WI38 (cell line): Measurements from ENCODE around the gene TPST2.

ENCODE experiments used
- H3K4me3 ChIP-seq: 2 replicates; pipeline ENCODE4 v1.5.1; 2011; ENCODE audit warnings: low read depth, mild to moderate bottlenecking, control low read depth, low read length
- TF ChIP-seq, protein P1 (sequence below): IDR thresholded peaks from 2 replicates; pipeline ENCODE4 v1.5.1; 2012; ENCODE audit warnings: low read depth, mild to moderate bottlenecking, control low read depth, low read length

Gene TPST2

DNA sequence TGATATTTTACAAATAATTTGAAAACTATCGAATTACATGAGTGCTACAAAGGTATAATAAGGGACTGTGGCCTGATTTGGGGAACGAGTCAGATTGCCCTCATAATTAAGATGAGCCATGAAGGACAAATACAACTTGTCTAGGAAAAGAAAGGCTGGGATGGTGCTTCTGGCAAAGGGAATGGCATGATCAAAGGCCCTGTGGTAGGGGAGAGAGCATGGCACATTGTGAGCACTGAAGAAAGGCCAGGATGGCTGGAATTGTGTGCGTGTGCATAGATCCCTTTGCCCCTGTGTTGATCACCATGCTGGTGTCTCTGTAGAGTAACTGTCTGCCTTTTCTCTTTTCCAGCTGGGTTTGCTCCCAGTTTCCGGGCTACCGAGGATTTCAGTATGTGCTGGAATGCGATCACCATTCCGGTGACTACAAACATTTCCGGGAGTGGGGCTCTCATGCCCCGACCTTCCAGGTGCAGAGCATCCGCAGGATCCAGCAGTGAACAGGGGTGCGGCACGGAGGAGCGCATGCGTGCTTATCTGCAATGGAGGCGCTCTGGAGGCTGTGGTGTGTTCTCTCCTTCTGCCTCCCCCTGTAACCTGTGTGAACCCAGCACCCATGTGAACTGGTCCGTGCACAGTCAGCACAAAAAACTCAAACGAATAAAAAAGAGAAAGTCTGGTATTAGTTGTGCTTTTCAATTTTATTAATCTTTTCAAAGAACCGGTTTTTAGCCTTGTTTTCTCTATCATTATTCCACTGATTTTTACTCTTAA, 40.2 kb upstream of the TPST2 start:
- TF ChIP-seq, protein P1, sequence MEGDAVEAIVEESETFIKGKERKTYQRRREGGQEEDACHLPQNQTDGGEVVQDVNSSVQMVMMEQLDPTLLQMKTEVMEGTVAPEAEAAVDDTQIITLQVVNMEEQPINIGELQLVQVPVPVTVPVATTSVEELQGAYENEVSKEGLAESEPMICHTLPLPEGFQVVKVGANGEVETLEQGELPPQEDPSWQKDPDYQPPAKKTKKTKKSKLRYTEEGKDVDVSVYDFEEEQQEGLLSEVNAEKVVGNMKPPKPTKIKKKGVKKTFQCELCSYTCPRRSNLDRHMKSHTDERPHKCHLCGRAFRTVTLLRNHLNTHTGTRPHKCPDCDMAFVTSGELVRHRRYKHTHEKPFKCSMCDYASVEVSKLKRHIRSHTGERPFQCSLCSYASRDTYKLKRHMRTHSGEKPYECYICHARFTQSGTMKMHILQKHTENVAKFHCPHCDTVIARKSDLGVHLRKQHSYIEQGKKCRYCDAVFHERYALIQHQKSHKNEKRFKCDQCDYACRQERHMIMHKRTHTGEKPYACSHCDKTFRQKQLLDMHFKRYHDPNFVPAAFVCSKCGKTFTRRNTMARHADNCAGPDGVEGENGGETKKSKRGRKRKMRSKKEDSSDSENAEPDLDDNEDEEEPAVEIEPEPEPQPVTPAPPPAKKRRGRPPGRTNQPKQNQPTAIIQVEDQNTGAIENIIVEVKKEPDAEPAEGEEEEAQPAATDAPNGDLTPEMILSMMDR, result no peak
- H3K4me3 ChIP-seq, result no peak overlapping the region

DNA sequence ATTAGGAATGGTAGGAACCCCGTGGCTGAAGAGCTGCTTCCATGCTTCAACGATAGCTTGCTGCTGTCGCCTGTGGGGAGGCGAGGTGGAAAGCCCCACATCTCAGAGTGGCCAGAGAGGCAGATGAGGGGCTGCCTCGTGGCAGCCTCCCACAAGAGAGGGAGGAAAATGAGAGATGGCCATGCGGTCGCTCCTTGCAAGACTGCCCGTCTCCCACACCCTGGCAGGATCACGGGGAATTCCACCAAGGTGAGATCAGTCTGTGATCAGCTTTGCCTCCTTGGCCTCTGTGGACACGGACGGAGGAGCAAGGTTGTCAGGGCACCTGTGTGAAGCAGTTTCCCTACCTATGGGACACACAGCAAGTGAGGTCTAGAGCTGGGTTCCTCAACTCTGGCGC, 34.9 kb upstream of the TPST2 start:
- TF ChIP-seq, protein P1, result no peak

DNA sequence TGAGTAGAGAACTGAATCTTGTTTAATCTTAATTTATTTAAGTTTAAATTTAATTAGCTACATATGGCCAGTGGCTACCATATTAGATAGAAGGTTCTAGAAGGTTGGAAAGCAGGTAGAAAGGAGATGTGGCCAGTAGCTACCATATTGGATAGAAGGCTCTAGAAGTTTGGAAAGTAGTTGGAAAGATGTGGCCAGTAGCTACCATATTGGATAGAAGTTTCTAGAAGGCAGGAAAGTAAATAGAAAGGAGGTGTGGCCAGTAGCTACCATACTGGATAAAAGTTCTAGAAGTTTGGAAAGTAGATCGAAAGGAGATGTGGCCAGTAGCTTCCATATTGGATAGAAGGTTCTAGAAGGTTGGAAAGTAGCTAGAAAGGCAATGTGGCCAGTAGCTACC, 34.1 kb upstream of the TPST2 start:
- no peak overlapping the region for H3K4me3 ChIP-seq
- TF ChIP-seq, protein P1, result no peak

More for the DNA sequence above, 34.9 kb upstream of the TPST2 start:
- H3K4me3 ChIP-seq, result no peak overlapping the region

DNA sequence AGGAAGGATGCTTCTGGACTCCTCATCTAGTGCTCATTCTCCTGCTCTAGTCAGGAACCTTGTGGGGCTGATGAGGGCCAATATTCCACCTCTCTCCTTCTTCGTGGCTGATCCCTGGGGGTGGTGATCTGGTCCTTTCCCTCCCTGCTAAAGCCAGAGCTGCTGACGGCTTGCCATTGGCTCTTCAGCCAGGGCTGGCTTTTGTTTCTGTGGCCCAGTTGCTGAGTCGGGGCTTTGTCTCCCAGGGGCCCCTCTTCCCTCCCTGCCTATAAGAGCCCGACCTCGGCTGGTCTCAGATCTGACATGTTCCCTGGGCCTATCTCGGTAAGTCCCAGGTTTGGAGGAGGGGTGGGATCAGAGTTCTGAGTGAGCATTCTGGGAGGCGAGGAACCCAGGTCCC, 31.7 kb upstream of the TPST2 start, which contains the start of gene CRYBA4:
TSS of gene CRYBA4 (plus strand) at position 301 of the 400 bp plus-strand sequence. CDS start 634 bp downstream, outside the sequence.
- no peak within 1 kb of the TSS for H3K4me3 ChIP-seq
- TF ChIP-seq, protein P1, result no peak

DNA sequence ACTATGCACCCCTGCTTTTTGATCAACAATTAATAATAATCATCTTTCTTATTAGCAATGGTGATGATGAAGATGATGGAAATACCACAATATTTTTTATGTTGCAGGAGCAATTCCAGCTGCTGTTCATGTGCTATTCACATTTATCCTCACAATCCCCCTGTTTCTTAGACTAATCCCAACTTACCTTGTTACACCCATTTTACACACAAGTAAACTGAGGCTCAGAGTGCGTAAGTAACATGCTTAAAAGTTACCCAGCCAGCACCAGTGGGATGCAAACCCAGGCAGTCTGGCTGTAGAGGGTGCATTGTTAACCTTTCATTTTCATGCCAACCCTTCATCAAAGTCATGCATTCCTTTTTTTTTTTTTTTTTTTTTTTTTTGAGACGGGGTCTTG, 30.3 kb upstream of the TPST2 start:
- TF ChIP-seq, protein P1, result no peak
- no peak overlapping the region for H3K4me3 ChIP-seq

DNA sequence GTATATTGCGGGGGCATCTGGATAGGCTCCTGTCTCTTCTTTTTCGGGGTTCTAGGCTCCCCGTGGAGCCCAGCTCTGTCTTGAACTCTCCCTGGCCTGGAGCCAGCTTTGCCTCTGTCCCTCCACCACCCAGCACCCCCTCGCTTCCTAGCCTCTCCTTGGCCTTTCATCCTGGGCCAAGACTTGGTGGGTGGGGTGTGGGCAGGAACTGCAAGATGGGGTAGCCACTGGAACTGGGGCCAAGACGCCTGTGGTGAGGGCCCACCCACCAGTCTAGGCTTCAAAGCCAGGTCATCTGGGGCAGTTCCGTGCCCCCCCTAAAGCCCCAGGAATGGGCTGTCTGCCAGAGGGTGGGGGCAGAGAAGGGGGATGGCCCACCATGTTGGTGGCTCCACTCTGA, 29.6 kb upstream of the TPST2 start:
- H3K4me3 ChIP-seq, result no peak overlapping the region
- TF ChIP-seq, protein P1, result no peak

DNA sequence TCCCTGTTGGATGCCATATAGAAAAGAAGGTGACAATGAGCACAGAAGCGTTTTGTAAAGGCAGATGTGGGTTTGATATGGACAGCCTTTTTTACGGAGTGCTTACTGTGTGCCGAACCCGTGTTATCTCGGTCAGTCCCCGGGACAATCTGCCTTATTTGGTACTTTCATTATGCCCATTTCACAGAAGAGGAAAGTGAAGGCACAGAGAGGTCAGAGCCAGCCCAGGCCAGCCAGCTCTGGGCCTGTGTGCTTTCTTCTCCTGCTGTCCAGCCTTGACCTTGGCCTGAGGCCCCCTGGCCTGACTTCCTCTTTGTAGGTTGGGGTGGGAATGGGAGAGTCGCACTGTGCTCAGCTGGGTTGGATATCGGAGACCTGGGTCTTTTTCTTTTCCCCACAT, 28.5 kb upstream of the TPST2 start:
- TF ChIP-seq, protein P1, result no peak
- no peak overlapping the region for H3K4me3 ChIP-seq
